ENCODE data around the gene TGFB1. TPM values are rescaled to one million over a fixed set of nuclear protein-coding genes. Genes with fewer than 3 reads are reported as not detected.

The TGFB1 gene
- total and polyA plus RNA-seq, 9 of the 15 experiments (the other 6 are each of a cell fraction or from before 2014, with no cell fraction given), result 0.24 to 159 (median 17.2) TPM

DNA sequence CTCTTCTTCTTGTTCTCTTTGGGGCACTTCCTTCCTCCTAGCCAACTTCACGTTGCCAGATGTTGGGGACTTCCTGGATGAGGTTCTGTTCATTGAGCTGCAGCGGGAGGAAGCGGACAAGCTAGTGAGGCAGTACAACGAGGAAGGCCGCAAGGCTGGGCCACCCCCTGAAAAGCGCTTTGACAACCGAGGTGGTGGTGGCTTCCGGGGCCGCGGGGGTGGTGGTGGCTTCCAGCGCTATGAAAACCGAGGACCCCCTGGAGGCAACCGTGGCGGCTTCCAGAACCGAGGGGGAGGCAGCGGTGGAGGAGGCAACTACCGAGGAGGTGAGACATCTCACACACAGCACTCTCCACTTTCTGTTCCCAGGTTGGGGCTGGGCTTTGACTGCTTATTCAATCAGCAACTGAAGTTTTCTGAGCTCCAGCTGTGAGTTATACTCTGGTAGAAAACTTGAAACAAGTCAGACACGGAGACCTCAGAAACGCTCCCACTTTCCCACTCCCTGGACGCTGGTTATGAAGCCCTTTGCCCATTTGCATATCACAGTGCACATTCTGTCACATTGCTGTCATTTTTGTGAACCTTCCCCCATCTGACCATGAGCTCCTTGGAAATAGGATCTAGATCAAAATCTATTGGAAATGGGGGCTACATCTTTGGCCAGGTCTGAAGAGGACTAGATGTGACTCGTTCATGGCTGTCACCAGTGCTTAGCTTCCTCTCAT is 50.9 kb downstream of the TGFB1 start:
- Histone ChIP-seq H3K9me3 (replicated peaks; ENCODE audit: control insufficient read depth, insufficient read depth, low read depth, low read length) (no peaks in the 10 kb centered on the region), H3K27me3 (ENCODE audit: control insufficient read depth in 2 of 2, insufficient read depth in 2 of 2, low read length in 2 of 2) (no peaks in the 10 kb centered on the region), H3K4me3 (no peak overlapping the region), H3K27ac (ENCODE audit: extremely low read depth, low read depth, low read length) (no peak overlapping the region), H4K20me1 (replicated peaks; ENCODE audit: control insufficient read depth, insufficient read depth, low read length) (peaks cover 8% of the 10 kb centered on the region; the same call in 1 of the 2 replicates), H3K9me1 (ENCODE audit: control insufficient read depth, insufficient read depth, low read length) (no peaks in the 10 kb centered on the region), H3K4me1 (replicated peaks in 1 of 2; ENCODE audit: control insufficient read depth in 2 of 2, insufficient read depth in 2 of 2, low read length in 2 of 2) (peaks cover 0 to 4% of the 10 kb centered on the region in 2 experiments; a peak in 1 of 5 replicates), H3K9ac (ENCODE audit: insufficient read depth in 1 of 2, low read depth in 2 of 2, low read length in 2 of 2) (no peak overlapping the region), H3K36me3 (ENCODE audit: control insufficient read depth, insufficient read depth, low read length) (peaks cover 98% of the 10 kb centered on the region), H3K4me2 (ENCODE audit: insufficient read depth, low read length) (no peak overlapping the region), H3K79me2 (ENCODE audit: control insufficient read depth, insufficient read depth, low read length) (no peaks in the 10 kb centered on the region; the same call in 2 of the 3 replicates), H2AFZ (ENCODE audit: low read depth, low read length) (no peak overlapping the region)
- ChIA-PET POLR2A (interaction anchor here (0.9 kb wide), 1 partner anchor 11 kb away, joined by 4 read pairs; no protein-coding TSS in a partner anchor), CTCF (ENCODE audit: low intra/inter-chr PET ratio) (interaction anchor here (0.6 kb wide), 1 partner anchor 254 kb away, joined by 4 read pairs; no protein-coding TSS in a partner anchor)
- no TSS peak for BruUV-seq (replicated peaks)
- DNase-seq (ENCODE audit: extremely low read depth in 1 of 4, low spot score in 3 of 4), result no peak
- no peak for FAIRE-seq
- TF ChIP-seq NCOR1 (IDR thresholded peaks at IDR 0.05), result no peak
- no peak for TF ChIP-seq RBM14 (IDR thresholded peaks at IDR 0.05; ENCODE audit: borderline replicate concordance, insufficient read depth, low read depth, low read length)
- TF ChIP-seq KDM5B (IDR thresholded peaks at IDR 0.05; ENCODE audit: insufficient replicate concordance, low read depth, low read length), result no peak
- intact Hi-C loops (cut with micrococcal nuclease) (no loop called here), in situ Hi-C loops (cut with MboI) (loop anchor here (25.0 kb wide), 1 partner anchor 260 kb away; no protein-coding TSS in a partner anchor)
- WGBS (ENCODE audit: insufficient coverage, low coverage, missing lambda C conversion rate), result 87% methylated on average over 17 of the region's 21 CpGs
- no peak for ATAC-seq

DNA sequence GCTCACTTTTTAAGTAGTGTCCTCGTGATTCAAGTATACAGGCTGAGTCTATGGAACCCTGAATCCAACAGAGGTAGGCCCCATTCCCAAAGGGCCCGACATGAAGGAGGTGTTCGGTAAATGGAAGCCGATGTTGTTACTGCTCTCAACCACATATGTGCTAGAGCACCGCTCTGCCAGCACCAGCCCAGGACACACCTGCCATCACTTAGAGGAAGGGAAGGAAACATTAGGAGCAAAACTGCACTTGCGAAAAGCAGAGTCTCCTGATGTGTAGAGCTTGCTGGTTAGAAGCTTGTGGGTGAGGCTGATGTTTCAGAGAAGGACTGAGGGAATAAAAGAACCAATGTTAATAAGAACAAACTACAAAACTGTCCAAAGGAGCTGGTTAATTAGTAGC is 53.2 kb downstream of the TGFB1 start:
- no TSS peak for BruUV-seq (replicated peaks)
- ATAC-seq (no peak), FAIRE-seq (no peak), DNase-seq (ENCODE audit: extremely low read depth in 1 of 4, low spot score in 3 of 4) (no peak)
- intact Hi-C loops (cut with micrococcal nuclease) (no loop called here), in situ Hi-C loops (cut with MboI) (loop anchor here (25.0 kb wide), 1 partner anchor 262 kb away; no protein-coding TSS in a partner anchor)
- no peaks in the 10 kb centered on the region for H3K27me3 ChIP-seq (ENCODE audit: control insufficient read depth in 2 of 2, insufficient read depth in 2 of 2, low read length in 2 of 2)
- ChIA-PET POLR2A (interaction anchor here (0.7 to 1.9 kb wide), 3 partner anchors 15 to 108 kb away, joined by 3 to 6 read pairs (median 3); partner anchors contain the start of gene CYP2S1), CTCF (ENCODE audit: low intra/inter-chr PET ratio) (no interaction called here)
- H3K4me1 ChIP-seq (replicated peaks in 1 of 2; ENCODE audit: control insufficient read depth in 2 of 2, insufficient read depth in 2 of 2, low read length in 2 of 2), result no peaks in the 10 kb centered on the region
- peaks cover 11% of the 10 kb centered on the region; the same call in 1 of the 2 replicates for H4K20me1 ChIP-seq (replicated peaks; ENCODE audit: control insufficient read depth, insufficient read depth, low read length)
- peaks cover 1% of the 10 kb centered on the region; the same call in 1 of the 3 replicates for H3K79me2 ChIP-seq (ENCODE audit: control insufficient read depth, insufficient read depth, low read length)
- no peak overlapping the region for H2AFZ ChIP-seq (ENCODE audit: low read depth, low read length)
- H3K4me2 ChIP-seq (ENCODE audit: insufficient read depth, low read length), result no peak overlapping the region
- H3K27ac ChIP-seq (ENCODE audit: extremely low read depth, low read depth, low read length), result no peak overlapping the region
- H3K4me3 ChIP-seq, result no peak overlapping the region
- no peaks in the 10 kb centered on the region for H3K9me3 ChIP-seq (replicated peaks; ENCODE audit: control insufficient read depth, insufficient read depth, low read depth, low read length)
- H3K9me1 ChIP-seq (ENCODE audit: control insufficient read depth, insufficient read depth, low read length), result no peaks in the 10 kb centered on the region
- WGBS (ENCODE audit: insufficient coverage, low coverage, missing lambda C conversion rate), result 97% methylated on average over 5 of the region's 6 CpGs
- peaks cover 100% of the 10 kb centered on the region for H3K36me3 ChIP-seq (ENCODE audit: control insufficient read depth, insufficient read depth, low read length)
- H3K9ac ChIP-seq (ENCODE audit: insufficient read depth in 1 of 2, low read depth in 2 of 2, low read length in 2 of 2), result no peak overlapping the region
- TF ChIP-seq ZNF354B (CRISPR knock-in tag; IDR thresholded peaks at IDR 0.05) (no peak), ZNF507 (tag; conservative IDR thresholded peaks at IDR 0.05) (no peak), SMAD4 (CRISPR knock-in tag; conservative IDR thresholded peaks at IDR 0.05) (no peak), ZBED1 (IDR thresholded peaks at IDR 0.05) (no peak)
- TF ChIP-seq, protein P1, sequence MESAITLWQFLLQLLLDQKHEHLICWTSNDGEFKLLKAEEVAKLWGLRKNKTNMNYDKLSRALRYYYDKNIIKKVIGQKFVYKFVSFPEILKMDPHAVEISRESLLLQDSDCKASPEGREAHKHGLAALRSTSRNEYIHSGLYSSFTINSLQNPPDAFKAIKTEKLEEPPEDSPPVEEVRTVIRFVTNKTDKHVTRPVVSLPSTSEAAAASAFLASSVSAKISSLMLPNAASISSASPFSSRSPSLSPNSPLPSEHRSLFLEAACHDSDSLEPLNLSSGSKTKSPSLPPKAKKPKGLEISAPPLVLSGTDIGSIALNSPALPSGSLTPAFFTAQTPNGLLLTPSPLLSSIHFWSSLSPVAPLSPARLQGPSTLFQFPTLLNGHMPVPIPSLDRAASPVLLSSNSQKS (CRISPR knock-in tag; IDR thresholded peaks at IDR 0.05), result no peak
- TF ChIP-seq, protein P2, sequence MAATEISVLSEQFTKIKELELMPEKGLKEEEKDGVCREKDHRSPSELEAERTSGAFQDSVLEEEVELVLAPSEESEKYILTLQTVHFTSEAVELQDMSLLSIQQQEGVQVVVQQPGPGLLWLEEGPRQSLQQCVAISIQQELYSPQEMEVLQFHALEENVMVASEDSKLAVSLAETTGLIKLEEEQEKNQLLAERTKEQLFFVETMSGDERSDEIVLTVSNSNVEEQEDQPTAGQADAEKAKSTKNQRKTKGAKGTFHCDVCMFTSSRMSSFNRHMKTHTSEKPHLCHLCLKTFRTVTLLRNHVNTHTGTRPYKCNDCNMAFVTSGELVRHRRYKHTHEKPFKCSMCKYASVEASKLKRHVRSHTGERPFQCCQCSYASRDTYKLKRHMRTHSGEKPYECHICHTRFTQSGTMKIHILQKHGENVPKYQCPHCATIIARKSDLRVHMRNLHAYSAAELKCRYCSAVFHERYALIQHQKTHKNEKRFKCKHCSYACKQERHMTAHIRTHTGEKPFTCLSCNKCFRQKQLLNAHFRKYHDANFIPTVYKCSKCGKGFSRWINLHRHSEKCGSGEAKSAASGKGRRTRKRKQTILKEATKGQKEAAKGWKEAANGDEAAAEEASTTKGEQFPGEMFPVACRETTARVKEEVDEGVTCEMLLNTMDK (IDR thresholded peaks at IDR 0.05; ENCODE audit: borderline replicate concordance, insufficient read depth, low read depth, low read length, poor library complexity, severe bottlenecking), result no peak
- TF ChIP-seq, protein P3, sequence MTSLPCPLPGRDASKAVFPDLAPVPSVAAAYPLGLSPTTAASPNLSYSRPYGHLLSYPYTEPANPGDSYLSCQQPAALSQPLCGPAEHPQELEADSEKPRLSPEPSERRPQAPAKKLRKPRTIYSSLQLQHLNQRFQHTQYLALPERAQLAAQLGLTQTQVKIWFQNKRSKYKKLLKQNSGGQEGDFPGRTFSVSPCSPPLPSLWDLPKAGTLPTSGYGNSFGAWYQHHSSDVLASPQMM (CRISPR knock-in tag; IDR thresholded peaks at IDR 0.05), result no peak
